GM12891 (cell line): ENCODE results near the gene WDR43.

ENCODE experiments used
- PAX5 ChIP-seq: IDR thresholded peaks from 2 replicates; pipeline ENCODE4 v1.6.1; 2011; ENCODE audit warnings: low read length, moderate library complexity, mild to moderate bottlenecking; ENCODE audit not compliant: insufficient read depth, severe bottlenecking
- POLR2A ChIP-seq: IDR thresholded peaks from 2 replicates; pipeline ENCODE4 v1.6.1; 2011; ENCODE audit warnings: low read depth, low read length, control low read depth
- POLR2AphosphoS5 ChIP-seq: IDR thresholded peaks from 2 replicates; pipeline ENCODE4 v1.6.1; 2011; ENCODE audit warnings: low read depth, low read length, control low read depth
- POU2F2 ChIP-seq: IDR thresholded peaks from 2 replicates; pipeline ENCODE4 v1.6.1; 2011; ENCODE audit warnings: low read depth, mild to moderate bottlenecking, control low read depth, low read length, moderate library complexity
- TAF1 ChIP-seq: IDR thresholded peaks from 2 replicates; pipeline ENCODE4 v1.6.1; 2011; ENCODE audit warnings: low read depth, low read length, control low read depth

DNA sequence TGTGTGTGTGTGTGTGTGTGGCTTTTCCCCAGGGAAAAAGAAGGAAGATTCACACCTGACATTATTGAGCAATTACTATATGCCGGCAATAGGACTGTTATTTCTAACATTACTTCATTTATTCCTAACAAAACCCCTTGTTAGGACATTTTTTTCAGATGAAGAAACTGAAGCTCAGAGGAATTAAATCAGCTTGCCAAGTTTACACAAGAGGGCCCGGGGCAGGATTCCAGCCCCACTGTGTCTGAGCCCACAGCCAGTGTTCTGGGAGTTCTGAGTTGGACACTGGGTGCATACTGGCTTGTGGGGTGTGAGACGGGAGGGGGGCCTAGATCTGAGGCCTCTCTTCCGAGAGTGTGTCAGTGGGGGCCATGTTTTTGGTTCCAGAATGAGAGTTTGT, 96.6 kb downstream of the WDR43 start:
- TF ChIP-seq POLR2A (no peak), TAF1 (no peak), POLR2AphosphoS5 (no peak), POU2F2 (no peak), PAX5 (no peak)
